ENCODE data around the gene SLK. TPM values are rescaled to one million over a fixed set of nuclear protein-coding genes. Genes with fewer than 3 reads are reported as not detected.

The SLK gene
- total and polyA plus RNA-seq, 10 donors, result 5.6 to 47.4 (median 32.8) TPM

DNA sequence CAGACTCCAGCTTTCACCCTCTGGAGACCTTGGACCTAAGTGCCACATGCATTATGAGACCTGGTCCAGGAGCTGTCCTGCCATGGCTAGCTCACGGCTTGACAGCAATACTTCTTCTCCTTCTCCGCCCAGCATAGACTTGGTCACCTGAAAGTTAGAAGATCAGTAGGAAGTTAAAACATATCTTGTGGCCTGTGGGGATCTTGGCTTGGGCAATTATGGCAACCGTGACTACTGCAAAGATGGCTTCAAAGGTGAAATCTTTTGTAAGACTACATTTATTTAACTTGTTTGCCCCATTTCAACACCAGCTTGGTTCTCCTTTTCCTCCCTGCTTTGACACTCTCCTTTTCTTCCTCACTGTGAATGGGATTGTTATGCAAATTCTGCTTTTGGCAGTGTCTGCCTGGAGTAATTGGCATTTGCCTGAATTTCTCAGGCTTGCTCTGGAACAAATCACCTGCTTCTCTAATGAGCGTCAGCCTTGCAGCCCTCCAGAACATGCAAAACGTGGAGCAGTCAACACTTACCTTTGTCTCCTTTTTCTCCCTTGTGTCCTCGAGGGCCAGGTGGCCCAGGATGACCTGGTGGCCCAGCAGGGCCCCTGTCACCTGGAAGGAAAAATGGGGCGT is 65.3 kb downstream of the SLK start:
- peak overlapping the region in 7 of 8 donors; percentile 6 to 81 (median 74) for H3K27ac ChIP-seq
- peak overlapping the region in 1 of 8 donors; percentile 30 for H3K4me3 ChIP-seq
- peaks cover 0 to 63% (median 11%) of the 10 kb centered on the region in 6 donors for H3K36me3 ChIP-seq
- no peaks in the 10 kb centered on the region for H3K9me3 ChIP-seq
- WGBS, 5 donors, result 58 to 84% (median 83%) methylated on average over 7 of the region's 7 CpGs
- DNase-seq, result no peak
- peaks cover 0 to 19% (median 0%) of the 10 kb centered on the region in 6 donors for H3K4me1 ChIP-seq
- no peak for TF ChIP-seq POLR2A (IDR thresholded peaks at IDR 0.05)
- intact Hi-C loops (cut with DNase I; ENCODE audit: low total_unique reads), result no loop called here
- H3K27me3 ChIP-seq (replicated peaks in 1 of 7), result no peaks in the 10 kb centered on the region

DNA sequence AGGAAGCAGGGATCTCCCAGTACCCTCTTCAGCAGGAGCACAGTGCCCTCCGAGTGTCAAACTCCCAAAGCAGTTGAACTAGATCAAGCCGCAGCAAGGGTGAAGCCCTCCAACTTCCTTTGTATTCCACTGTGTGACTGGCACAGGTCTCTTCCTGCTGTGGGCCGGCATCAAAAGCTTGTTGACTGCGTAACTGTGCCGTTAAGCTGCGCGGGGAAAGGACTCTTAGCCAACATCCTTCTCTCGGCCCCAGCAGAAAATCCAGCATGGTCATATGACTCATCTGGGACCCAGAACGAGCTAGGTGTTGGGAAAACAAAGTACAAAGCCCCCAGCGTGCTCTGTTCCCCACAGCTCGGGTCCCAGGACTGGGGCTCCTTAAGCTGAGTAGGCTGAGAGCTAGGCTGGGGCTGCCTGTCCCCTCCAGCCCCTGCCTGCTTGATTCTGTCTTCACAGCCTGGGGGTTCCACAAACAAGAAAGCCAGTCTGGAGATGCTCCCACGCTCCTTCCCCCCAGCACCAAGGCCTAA is 66.5 kb downstream of the SLK start:
- Histone ChIP-seq H3K9me3 (no peaks in the 10 kb centered on the region), H3K4me3 (peak overlapping the region in 1 of 8 donors; percentile 30), H3K27ac (peak overlapping the region in 5 of 8 donors; percentile 64 to 81 (median 77)), H3K27me3 (replicated peaks in 1 of 7) (no peaks in the 10 kb centered on the region), H3K36me3 (peaks cover 0 to 51% (median 6%) of the 10 kb centered on the region in 6 donors), H3K4me1 (peaks cover 0 to 19% (median 0%) of the 10 kb centered on the region in 6 donors)
- no peak for DNase-seq
- intact Hi-C loops (cut with DNase I; ENCODE audit: low total_unique reads), result no loop called here
- whole genome bisulfite sequencing, 5 donors, result 57 to 79% (median 68%) methylated on average over 12 of the region's 12 CpGs
- TF ChIP-seq POLR2A (IDR thresholded peaks at IDR 0.05), result no peak
- no peak for TF ChIP-seq POLR2AphosphoS5 (IDR thresholded peaks at IDR 0.05)
- TF ChIP-seq, protein P1, sequence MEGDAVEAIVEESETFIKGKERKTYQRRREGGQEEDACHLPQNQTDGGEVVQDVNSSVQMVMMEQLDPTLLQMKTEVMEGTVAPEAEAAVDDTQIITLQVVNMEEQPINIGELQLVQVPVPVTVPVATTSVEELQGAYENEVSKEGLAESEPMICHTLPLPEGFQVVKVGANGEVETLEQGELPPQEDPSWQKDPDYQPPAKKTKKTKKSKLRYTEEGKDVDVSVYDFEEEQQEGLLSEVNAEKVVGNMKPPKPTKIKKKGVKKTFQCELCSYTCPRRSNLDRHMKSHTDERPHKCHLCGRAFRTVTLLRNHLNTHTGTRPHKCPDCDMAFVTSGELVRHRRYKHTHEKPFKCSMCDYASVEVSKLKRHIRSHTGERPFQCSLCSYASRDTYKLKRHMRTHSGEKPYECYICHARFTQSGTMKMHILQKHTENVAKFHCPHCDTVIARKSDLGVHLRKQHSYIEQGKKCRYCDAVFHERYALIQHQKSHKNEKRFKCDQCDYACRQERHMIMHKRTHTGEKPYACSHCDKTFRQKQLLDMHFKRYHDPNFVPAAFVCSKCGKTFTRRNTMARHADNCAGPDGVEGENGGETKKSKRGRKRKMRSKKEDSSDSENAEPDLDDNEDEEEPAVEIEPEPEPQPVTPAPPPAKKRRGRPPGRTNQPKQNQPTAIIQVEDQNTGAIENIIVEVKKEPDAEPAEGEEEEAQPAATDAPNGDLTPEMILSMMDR (IDR thresholded peaks at IDR 0.05 in 8 of 11, conservative IDR thresholded peaks at IDR 0.05 in 3 of 11), result no peak

DNA sequence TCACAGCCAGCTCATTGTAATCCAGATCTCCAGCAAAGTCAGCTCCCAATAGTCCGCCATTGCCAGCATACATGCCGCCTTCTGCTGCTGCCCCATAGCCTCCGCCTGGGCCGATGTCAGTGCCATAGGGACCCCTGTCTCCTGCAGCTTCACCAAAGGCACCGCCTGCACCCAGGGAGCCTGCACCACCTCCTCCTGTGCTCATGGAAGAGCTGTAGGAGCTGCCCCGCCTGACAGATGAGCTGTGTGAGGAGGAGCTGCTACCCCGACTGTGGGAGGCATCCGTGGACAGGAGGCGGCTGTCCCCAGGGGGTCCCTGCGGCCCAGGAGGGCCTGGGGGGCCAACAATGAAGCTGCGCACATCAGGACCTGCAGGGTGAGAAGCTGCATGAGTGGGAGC is 67.0 kb downstream of the SLK start:
- no peak for DNase-seq
- Histone ChIP-seq H3K27ac (peak overlapping the region in 5 of 8 donors; percentile 64 to 81 (median 77)), H3K36me3 (peaks cover 0 to 46% (median 2%) of the 10 kb centered on the region in 6 donors), H3K27me3 (replicated peaks in 1 of 7) (no peaks in the 10 kb centered on the region), H3K4me3 (no peak overlapping the region), H3K4me1 (peaks cover 0 to 19% (median 0%) of the 10 kb centered on the region in 6 donors), H3K9me3 (no peaks in the 10 kb centered on the region)
- intact Hi-C loops (cut with DNase I; ENCODE audit: low total_unique reads), result no loop called here
- 83 to 95% (median 88%) methylated on average over 11 of the region's 11 CpGs for WGBS, 5 donors
- TF ChIP-seq POLR2AphosphoS5 (IDR thresholded peaks at IDR 0.05) (peak in 1 of 3 donors; percentile 34), POLR2A (IDR thresholded peaks at IDR 0.05) (no peak)
- TF ChIP-seq, protein P1 (IDR thresholded peaks at IDR 0.05 in 8 of 11, conservative IDR thresholded peaks at IDR 0.05 in 3 of 11), result no peak

DNA sequence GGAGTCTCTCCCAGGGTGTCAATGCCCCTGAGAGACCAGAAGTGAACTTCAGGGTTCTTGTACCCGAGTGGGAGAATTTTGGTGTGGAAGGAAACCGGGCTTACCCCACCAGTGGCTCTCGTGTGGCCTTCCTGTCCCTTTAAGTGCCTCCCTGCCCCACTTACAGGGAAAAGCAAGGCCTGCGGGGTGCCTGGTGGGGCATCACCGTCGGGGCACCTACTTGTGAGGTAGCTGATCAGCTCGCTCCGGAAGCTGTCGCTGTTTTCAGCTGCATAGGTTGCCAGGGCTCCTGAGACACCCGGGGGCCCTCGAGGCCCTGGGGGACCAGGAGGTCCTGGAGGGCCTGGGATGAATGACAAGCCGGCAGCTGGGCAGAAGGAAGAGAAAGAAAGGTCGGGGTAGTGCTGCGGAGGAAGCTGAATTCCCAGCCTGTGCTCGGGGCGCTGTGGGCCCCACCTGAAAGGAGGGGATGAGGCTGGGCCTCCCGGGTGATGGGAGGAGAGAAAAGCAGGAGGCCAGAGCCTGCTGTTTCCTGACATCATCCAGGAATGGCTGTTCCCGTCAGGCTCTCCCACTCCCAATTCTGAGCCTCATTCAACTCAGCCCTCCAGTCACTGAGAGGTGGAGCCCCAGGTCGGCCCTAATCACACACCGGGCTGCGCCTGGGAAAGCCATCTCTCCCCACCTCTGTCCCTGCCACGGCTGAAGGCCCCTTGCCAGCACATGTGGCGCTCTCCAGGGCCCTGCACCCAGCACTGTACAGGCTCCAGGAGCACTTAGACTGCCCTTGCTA is 67.7 kb downstream of the SLK start:
- Histone ChIP-seq H3K9me3 (no peaks in the 10 kb centered on the region), H3K27me3 (replicated peaks in 1 of 7) (no peaks in the 10 kb centered on the region), H3K36me3 (peaks cover 0 to 40% (median 0%) of the 10 kb centered on the region in 6 donors), H3K4me1 (peaks cover 0 to 19% (median 0%) of the 10 kb centered on the region in 6 donors), H3K4me3 (no peak overlapping the region), H3K27ac (peak overlapping the region in 2 of 8 donors; percentile 74 to 77)
- TF ChIP-seq, protein P1 (IDR thresholded peaks at IDR 0.05 in 8 of 11, conservative IDR thresholded peaks at IDR 0.05 in 3 of 11), result no peak
- TF ChIP-seq POLR2AphosphoS5 (IDR thresholded peaks at IDR 0.05), result peak in 1 of 3 donors; percentile 47
- 68 to 83% (median 76%) methylated on average over 19 to 23 of the region's 23 CpGs for WGBS, 5 donors
- no peak for DNase-seq
- intact Hi-C loops (cut with DNase I; ENCODE audit: low total_unique reads), result no loop called here
